H9 (cell line): Measurements from ENCODE around the gene KCND2. TPM values are rescaled to one million over a fixed set of nuclear protein-coding genes. Genes with fewer than 3 reads are reported as not detected.

Experiments used
- DNase-seq: peaks from one replicate; pipeline ENCODE4 v3.0.0-alpha.2; 2017
- H2AFZ ChIP-seq: one replicate; pipeline ENCODE4 v1.6.1; 2013; ENCODE audit warnings: mild to moderate bottlenecking, low read length, control low read depth, moderate library complexity
- H2AK5ac ChIP-seq: 2 replicates; pipeline ENCODE4 v1.6.1; 2013; ENCODE audit warnings: low read length, control low read depth, mixed read lengths; ENCODE audit not compliant: insufficient read length
- H2BK120ac ChIP-seq: one replicate; pipeline ENCODE4 v1.6.1; 2013; ENCODE audit warnings: low read depth, mild to moderate bottlenecking, low read length, control low read depth, inconsistent platforms; ENCODE audit not compliant: poor library complexity, severe bottlenecking
- H2BK12ac ChIP-seq: 2 replicates; pipeline ENCODE4 v1.6.1; 2013; ENCODE audit warnings: low read length, control low read depth, mixed read lengths, low read depth; ENCODE audit not compliant: insufficient read length
- H2BK15ac ChIP-seq: 2 replicates; pipeline ENCODE4 v1.6.1; 2013; ENCODE audit warnings: low read depth, low read length, control low read depth
- H2BK20ac ChIP-seq: one replicate; pipeline ENCODE4 v1.6.1; 2013; ENCODE audit warnings: low read depth, mild to moderate bottlenecking, low read length, control low read depth, inconsistent platforms; ENCODE audit not compliant: poor library complexity, severe bottlenecking
- H2BK5ac ChIP-seq: 2 replicates; pipeline ENCODE4 v1.6.1; 2013; ENCODE audit warnings: low read length, control low read depth, mixed read lengths; ENCODE audit not compliant: insufficient read length
- H3K14ac ChIP-seq: 2 replicates; pipeline ENCODE4 v1.6.1; 2013; ENCODE audit warnings: low read length, control low read depth; ENCODE audit not compliant: insufficient read depth
- H3K18ac ChIP-seq: 2 replicates; pipeline ENCODE4 v1.6.1; 2013; ENCODE audit warnings: low read depth, mild to moderate bottlenecking, mixed read lengths, low read length, control low read depth; ENCODE audit not compliant: insufficient read length
- H3K23ac ChIP-seq: 2 replicates; pipeline ENCODE4 v1.6.1; 2013; ENCODE audit warnings: low read length, control low read depth, mixed read lengths, low read depth; ENCODE audit not compliant: insufficient read length
- H3K23me2 ChIP-seq: 2 replicates; pipeline ENCODE4 v1.6.1; 2013; ENCODE audit warnings: low read depth, mild to moderate bottlenecking, mixed read lengths, low read length, control low read depth; ENCODE audit not compliant: insufficient read length, poor library complexity, severe bottlenecking
- H3K27ac ChIP-seq: 2 replicates; pipeline ENCODE4 v1.5.1; 2013; ENCODE audit warnings: low read length, control low read depth, mixed read lengths, low read depth; ENCODE audit not compliant: insufficient read length
- H3K27me3 ChIP-seq: 2 replicates; pipeline ENCODE4 v1.6.1; 2013; ENCODE audit warnings: low read length, control low read depth, inconsistent platforms; ENCODE audit not compliant: insufficient read depth
- H3K4ac ChIP-seq: 2 replicates; pipeline ENCODE4 v1.6.1; 2013; ENCODE audit warnings: low read depth, mild to moderate bottlenecking, control low read depth, inconsistent platforms, low read length, moderate library complexity
- H3K4me1 ChIP-seq: 2 replicates; pipeline ENCODE4 v1.6.1; 2013; ENCODE audit warnings: low read length, control low read depth, inconsistent platforms; ENCODE audit not compliant: insufficient read depth
- H3K4me2 ChIP-seq: 2 replicates; pipeline ENCODE4 v1.6.1; 2013; ENCODE audit warnings: low read length, control low read depth, mixed read lengths; ENCODE audit not compliant: insufficient read length, insufficient read depth
- H3K56ac ChIP-seq: 2 replicates; pipeline ENCODE4 v1.6.1; 2013; ENCODE audit warnings: low read depth, mild to moderate bottlenecking, mixed read lengths, low read length, control low read depth; ENCODE audit not compliant: insufficient read length
- H3K79me1 ChIP-seq: 2 replicates; pipeline ENCODE4 v1.6.1; 2013; ENCODE audit warnings: low read depth, mild to moderate bottlenecking, moderate library complexity, low read length, control low read depth, inconsistent platforms; ENCODE audit not compliant: insufficient read depth, poor library complexity, severe bottlenecking
- H3K79me2 ChIP-seq: 2 replicates; pipeline ENCODE4 v1.6.1; 2013; ENCODE audit warnings: low read length, control low read depth, inconsistent platforms; ENCODE audit not compliant: insufficient read depth
- H3K9ac ChIP-seq: 2 replicates; pipeline ENCODE4 v1.6.1; 2013; ENCODE audit warnings: low read length, control low read depth, mixed read lengths; ENCODE audit not compliant: insufficient read length; ENCODE audit errors: extremely low read depth
- H3K9me3 ChIP-seq: one replicate; pipeline ENCODE4 v1.6.1; 2013; ENCODE audit warnings: low read depth, low read length, inconsistent platforms; ENCODE audit not compliant: control insufficient read depth
- H3T11ph ChIP-seq: one replicate; pipeline ENCODE4 v1.6.1; 2013; ENCODE audit warnings: mild to moderate bottlenecking, low read length, control low read depth, inconsistent platforms
- H4K20me1 ChIP-seq: one replicate; pipeline ENCODE4 v1.6.1; 2013; ENCODE audit not compliant: control insufficient read depth, insufficient read length, insufficient read depth
- H4K5ac ChIP-seq: 2 replicates; pipeline ENCODE4 v1.6.1; 2013; ENCODE audit warnings: low read depth, mild to moderate bottlenecking, mixed read lengths, low read length, control low read depth; ENCODE audit not compliant: insufficient read length
- H4K8ac ChIP-seq: replicated peaks from 2 replicates; pipeline ENCODE4 v1.6.1; 2013; ENCODE audit warnings: low read length, control low read depth, mixed read lengths, low read depth; ENCODE audit not compliant: insufficient read length
- H4K91ac ChIP-seq: 2 replicates; pipeline ENCODE4 v1.6.1; 2013; ENCODE audit warnings: low read depth, mild to moderate bottlenecking, moderate library complexity, mixed read lengths, low read length, control low read depth; ENCODE audit not compliant: insufficient read length
- H3K27ac Mint-ChIP-seq, 3 experiments: 2 replicates in 2 of 3; 3 replicates in 1 of 3; pipeline ENCODE4 v1.8.0; 2020 to 2021; ENCODE audit warnings: mixed read lengths in 3 of 3, mild to moderate bottlenecking in 1 of 3, moderate library complexity in 1 of 3
- H3K27me3 Mint-ChIP-seq: 2 replicates; pipeline ENCODE4 v1.8.0; 2021; ENCODE audit warnings: low read depth, mild to moderate bottlenecking, moderate library complexity, mixed read lengths
- H3K36me3 Mint-ChIP-seq, 3 experiments: 2 replicates in 2 of 3; 3 replicates in 1 of 3; pipeline ENCODE4 v1.8.0; 2020 to 2021; ENCODE audit warnings: low read depth in 3 of 3, mixed read lengths in 3 of 3; ENCODE audit not compliant: insufficient read depth in 1 of 3
- H3K4me1 Mint-ChIP-seq, 2 experiments: 2 replicates each; pipeline ENCODE4 v1.8.0; 2020; ENCODE audit warnings: mixed read lengths in 2 of 2
- H3K4me3 Mint-ChIP-seq, 2 experiments: 2 replicates in 1 of 2; 3 replicates in 1 of 2; pipeline ENCODE4 v1.8.0; 2020 to 2021; ENCODE audit warnings: mild to moderate bottlenecking in 2 of 2, mixed read lengths in 2 of 2, moderate library complexity in 1 of 2
- H3K9me3 Mint-ChIP-seq, 2 experiments: 2 replicates in 1 of 2; 3 replicates in 1 of 2; pipeline ENCODE4 v1.8.0; 2020; ENCODE audit warnings: mild to moderate bottlenecking in 2 of 2, mixed read lengths in 2 of 2, moderate library complexity in 1 of 2
- CTCF ChIP-seq: fragments of 200-600 bp; sonication (generic); conservative IDR thresholded peaks from 3 replicates; pipeline ENCODE4 v1.8.0; 2021; ENCODE audit warnings: antibody characterized with exemption, mild to moderate bottlenecking
- WGBS: extraction: QIAGEN DNeasy Blood & Tissue Kit; methylation state at CpG from one replicate; pipeline ENCODE4 v1.1.7; 2013; ENCODE audit warnings: missing lambda C conversion rate, low lambda C conversion rate, mixed read lengths; ENCODE audit not compliant: insufficient read length; ENCODE audit errors: extremely low coverage; 5-methylcytosine and 5-hydroxymethylcytosine counted together
- total RNA-seq: library from RNA; stranded (reverse); gene quantifications from 2 replicates; pipeline ENCODE4 v1.2.1, GENCODE V29; 2021

Gene KCND2
- total RNA-seq, 1 experiment from 2014 or later: 6.4 TPM

GRCh38 chr7:120783721-120784120, 510.7 kb downstream of the KCND2 start:
- Histone ChIP-seq H4K20me1 (no peaks in the 10 kb centered on the region), H3K23ac (no peak overlapping the region), H3K23me2 (no peaks in the 10 kb centered on the region), H2AK5ac (no peak overlapping the region), H3K27ac (no peak overlapping the region), H3K9me3 (no peaks in the 10 kb centered on the region), H4K5ac (no peak overlapping the region), H2BK20ac (no peak overlapping the region), H3K4me2 (no peak overlapping the region), H3K79me1 (no peaks in the 10 kb centered on the region), H3K4ac (no peak overlapping the region), H3K9ac (no peak overlapping the region), H4K8ac (no peak overlapping the region), H4K91ac (no peak overlapping the region), H3K56ac (no peak overlapping the region), H3K4me1 (peaks cover 3% of the 10 kb centered on the region; the same call in 1 of the 2 replicates), H2BK120ac (no peak overlapping the region), H3K18ac (no peak overlapping the region), H2AFZ (no peak overlapping the region), H3K14ac (no peak overlapping the region), H2BK5ac (no peak overlapping the region), H2BK12ac (no peak overlapping the region), H3K79me2 (no peaks in the 10 kb centered on the region), H3T11ph (no peak overlapping the region), H3K27me3 (no peaks in the 10 kb centered on the region), H2BK15ac (no peak overlapping the region)
- H3K27me3 Mint-ChIP-seq: no peaks in the 10 kb centered on the region
- peaks cover 0 to 2% (median 0%) of the 10 kb centered on the region in 3 experiments; a peak in 1 of 7 replicates for H3K36me3 Mint-ChIP-seq
- no peaks in the 10 kb centered on the region for H3K9me3 Mint-ChIP-seq
- no peak for DNase-seq
- H3K27ac Mint-ChIP-seq: no peak overlapping the region
- H3K4me1 Mint-ChIP-seq: peaks cover 12 to 18% of the 10 kb centered on the region in 2 experiments
- no peak overlapping the region for H3K4me3 Mint-ChIP-seq
- no peak for TF ChIP-seq CTCF
- WGBS: no CpG with 5 or more reads among the region's 5 CpGs
